Esophagus (tissue), 2 donors: ENCODE data around the gene ADAMTSL2. TPM values are rescaled to one million over a fixed set of nuclear protein-coding genes. Genes with fewer than 3 reads are reported as not detected.

Experiments used
- H3K27ac ChIP-seq, 2 donors: one replicate each; pipeline ENCODE4 v1.5.1; 2013; ENCODE audit warnings: low read depth in 2 of 2, mild to moderate bottlenecking in 2 of 2, inconsistent platforms in 1 of 2, low read length in 1 of 2, moderate library complexity in 1 of 2
- H3K27me3 ChIP-seq, 2 donors: one replicate each; pipeline ENCODE4 v1.6.1; 2013; ENCODE audit warnings: low read length in 2 of 2, control low read depth in 1 of 2, mild to moderate bottlenecking in 1 of 2; ENCODE audit not compliant: insufficient read depth in 2 of 2, control insufficient read depth in 1 of 2
- H3K36me3 ChIP-seq, 2 donors: one replicate each; pipeline ENCODE4 v1.6.1; 2013; ENCODE audit warnings: low read length in 1 of 2; ENCODE audit not compliant: control insufficient read depth in 2 of 2, insufficient read depth in 2 of 2
- H3K4me1 ChIP-seq, 2 donors: one replicate each; pipeline ENCODE4 v1.6.1; 2013; ENCODE audit warnings: low read length in 1 of 2; ENCODE audit not compliant: control insufficient read depth in 2 of 2, insufficient read depth in 2 of 2
- H3K4me3 ChIP-seq, 2 donors: one replicate each; pipeline ENCODE4 v1.5.1; 2013; ENCODE audit warnings: low read length in 2 of 2, mild to moderate bottlenecking in 2 of 2, low read depth in 1 of 2, moderate library complexity in 1 of 2
- H3K9me3 ChIP-seq, 2 donors: one replicate each; pipeline ENCODE4 v1.6.1; 2013; ENCODE audit warnings: mild to moderate bottlenecking in 2 of 2, low read depth in 1 of 2, low read length in 1 of 2, moderate library complexity in 1 of 2; ENCODE audit not compliant: control insufficient read depth in 2 of 2, insufficient read depth in 1 of 2
- WGBS, 2 donors: extraction: QIAGEN DNeasy Blood & Tissue Kit; methylation state at CpG; one replicate each; pipeline ENCODE4 v1.1.7; 2013; 5-methylcytosine and 5-hydroxymethylcytosine counted together
- polyA plus RNA-seq, 2 donors: library from polyadenylated mRNA; stranded (reverse); fragments of 200-250 nt; gene quantifications; one replicate each; pipeline ENCODE4 v1.2.3, GENCODE V29; 2013
- donor health status: healthy with polysubstance abuse.
- donor health status: Bipolar disorder and iron deficiency.

Gene ADAMTSL2
- polyA plus RNA-seq, 2 donors = 0.60 to 1.0 TPM

- WGBS, 2 donors = 76 to 83% methylated on average over 12 of the region's 12 CpGs
- no peaks in the 10 kb centered on the region for H3K9me3 ChIP-seq
- H3K27ac ChIP-seq = no peak overlapping the region
- H3K27me3 ChIP-seq = no peaks in the 10 kb centered on the region
- H3K4me1 ChIP-seq = peaks cover 0 to 12% of the 10 kb centered on the region in 2 donors
- no peak overlapping the region for H3K4me3 ChIP-seq
- H3K36me3 ChIP-seq = no peaks in the 10 kb centered on the region
Measured at GRCh38 chr9:133499892-133500270, 34.6 kb upstream of the ADAMTSL2 start.

- Histone ChIP-seq H3K4me3 (no peak overlapping the region), H3K36me3 (no peaks in the 10 kb centered on the region), H3K27me3 (no peaks in the 10 kb centered on the region), H3K27ac (no peak overlapping the region), H3K4me1 (peaks cover 0 to 13% of the 10 kb centered on the region in 2 donors), H3K9me3 (no peaks in the 10 kb centered on the region)
- 97 to 100% methylated on average over 1 of the region's 1 CpG for WGBS, 2 donors
Measured at GRCh38 chr9:133502112-133502511, 32.4 kb upstream of the ADAMTSL2 start.

- no peak overlapping the region for H3K27ac ChIP-seq
- 86 to 87% methylated on average over 13 of the region's 13 CpGs for WGBS, 2 donors
- H3K36me3 ChIP-seq = no peaks in the 10 kb centered on the region
- H3K9me3 ChIP-seq = no peaks in the 10 kb centered on the region
- no peak overlapping the region for H3K4me3 ChIP-seq
- H3K27me3 ChIP-seq = no peaks in the 10 kb centered on the region
- peaks cover 0 to 12% of the 10 kb centered on the region in 2 donors for H3K4me1 ChIP-seq
Measured at GRCh38 chr9:133505186-133505830, 29.2 kb upstream of the ADAMTSL2 start.

- Histone ChIP-seq H3K36me3 (no peaks in the 10 kb centered on the region), H3K9me3 (no peaks in the 10 kb centered on the region), H3K4me3 (no peak overlapping the region), H3K27me3 (no peaks in the 10 kb centered on the region), H3K27ac (peak overlapping the region in 1 of 2 donors; percentile 8), H3K4me1 (peaks cover 0 to 12% of the 10 kb centered on the region in 2 donors)
- WGBS, 2 donors = 62 to 73% methylated on average over 22 to 23 of the region's 23 CpGs
Measured at GRCh38 chr9:133505901-133506652, 28.4 kb upstream of the ADAMTSL2 start.

GRCh38 chr9:133506653-133507038, 27.9 kb upstream of the ADAMTSL2 start:
- H3K4me3 ChIP-seq = no peak overlapping the region
- no peak overlapping the region for H3K27ac ChIP-seq
- H3K36me3 ChIP-seq = no peaks in the 10 kb centered on the region
- H3K27me3 ChIP-seq = no peaks in the 10 kb centered on the region
- 37 to 50% methylated on average over 18 of the region's 18 CpGs for WGBS, 2 donors
- H3K4me1 ChIP-seq = peaks cover 0 to 12% of the 10 kb centered on the region in 2 donors
- H3K9me3 ChIP-seq = no peaks in the 10 kb centered on the region

DNA sequence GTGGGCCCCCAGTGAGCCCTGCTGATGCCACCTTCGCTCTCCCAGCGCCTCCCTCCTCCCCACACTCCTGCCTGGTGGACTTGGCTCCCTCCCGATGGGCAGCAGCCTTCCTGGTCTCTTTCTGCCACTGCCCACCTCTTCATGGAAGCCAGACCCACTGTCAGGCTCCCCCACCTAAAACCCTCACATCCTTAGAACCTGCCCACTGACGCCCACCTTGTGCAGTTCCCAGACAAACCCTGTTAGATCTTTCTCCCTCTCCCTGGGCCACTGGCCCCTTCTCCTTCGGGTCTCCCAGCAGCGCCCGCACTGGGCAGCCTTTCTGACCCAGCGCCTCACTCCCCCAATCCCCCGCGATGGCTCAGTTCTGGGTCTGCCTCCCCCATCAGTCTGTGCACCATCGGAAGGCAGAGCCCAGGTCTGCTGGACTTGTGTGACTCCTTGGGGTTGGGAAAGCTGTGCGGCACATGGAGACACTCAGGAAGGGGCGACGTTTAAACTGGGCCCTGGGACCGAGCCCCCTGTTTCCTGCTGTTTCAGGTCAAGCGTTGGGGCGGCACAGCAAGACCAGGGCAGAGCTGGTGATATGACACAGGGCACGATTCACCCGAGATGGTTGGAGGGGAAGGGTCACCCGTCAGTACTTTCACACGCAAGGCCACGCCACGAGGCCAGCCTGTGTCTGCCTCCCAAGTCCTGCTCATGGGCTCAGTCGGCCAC, 27.1 kb upstream of the ADAMTSL2 start:
- H3K36me3 ChIP-seq = no peaks in the 10 kb centered on the region
- WGBS, 2 donors = 88 to 92% methylated on average over 24 of the region's 24 CpGs
- no peaks in the 10 kb centered on the region for H3K9me3 ChIP-seq
- no peak overlapping the region for H3K27ac ChIP-seq
- peaks cover 0 to 14% of the 10 kb centered on the region in 2 donors for H3K4me1 ChIP-seq
- no peak overlapping the region for H3K4me3 ChIP-seq
- no peaks in the 10 kb centered on the region for H3K27me3 ChIP-seq

GRCh38 chr9:133508046-133508445, 26.5 kb upstream of the ADAMTSL2 start:
- peaks cover 0 to 14% of the 10 kb centered on the region in 2 donors for H3K4me1 ChIP-seq
- H3K27me3 ChIP-seq = no peaks in the 10 kb centered on the region
- H3K4me3 ChIP-seq = no peak overlapping the region
- H3K36me3 ChIP-seq = no peaks in the 10 kb centered on the region
- no peaks in the 10 kb centered on the region for H3K9me3 ChIP-seq
- WGBS, 2 donors = 88 to 89% methylated on average over 8 of the region's 8 CpGs
- H3K27ac ChIP-seq = no peak overlapping the region

DNA sequence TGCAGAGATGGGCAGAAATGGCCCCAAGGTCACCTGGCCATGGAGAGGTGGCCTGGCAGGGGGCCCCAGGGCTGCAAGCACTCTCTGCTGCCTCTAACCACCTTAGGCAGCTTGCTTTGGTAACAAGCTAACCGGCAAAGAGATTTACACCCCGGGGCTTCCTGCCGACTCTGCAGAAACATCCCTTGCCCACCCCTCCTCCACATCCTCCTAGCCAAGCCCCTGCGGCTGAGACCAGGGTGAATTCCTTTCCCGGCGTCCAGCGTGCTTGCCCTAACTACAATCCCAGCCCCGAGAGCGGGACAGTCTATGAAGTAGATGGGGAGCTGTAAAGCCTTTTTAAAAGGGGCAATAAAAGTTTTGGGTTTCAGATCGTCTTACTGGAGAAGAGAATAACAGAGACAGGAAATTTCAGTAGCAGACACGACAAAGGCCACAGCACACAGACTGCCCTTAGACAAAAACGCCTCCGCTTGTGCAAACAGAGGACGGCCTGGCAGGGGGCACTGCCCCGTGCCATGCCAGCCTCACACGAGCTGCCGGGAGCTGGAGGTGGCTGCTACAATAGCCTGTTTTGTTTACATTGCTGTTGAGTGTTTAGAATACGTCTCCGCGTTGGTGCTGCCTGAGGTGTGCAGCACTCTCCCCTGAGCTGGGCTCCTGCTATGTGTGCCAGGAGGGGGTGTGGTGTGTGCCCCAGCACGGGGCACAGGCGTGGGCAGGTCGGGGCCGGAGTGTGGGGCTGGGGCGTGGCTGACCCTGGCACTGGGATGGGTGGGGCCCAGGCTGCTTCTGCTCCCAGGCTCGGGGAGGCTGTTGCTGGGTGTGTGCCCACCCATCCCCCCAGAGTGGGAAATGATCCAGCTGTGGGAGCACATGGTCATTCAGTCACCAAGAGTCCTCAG, 25.1 kb upstream of the ADAMTSL2 start:
- Histone ChIP-seq H3K4me1 (peaks cover 0 to 15% of the 10 kb centered on the region in 2 donors), H3K4me3 (no peak overlapping the region), H3K9me3 (no peaks in the 10 kb centered on the region), H3K27me3 (no peaks in the 10 kb centered on the region), H3K27ac (no peak overlapping the region), H3K36me3 (no peaks in the 10 kb centered on the region)
- WGBS, 2 donors = 5 to 9% methylated on average over 26 of the region's 26 CpGs

- H3K4me3 ChIP-seq = no peak overlapping the region
- H3K4me1 ChIP-seq = peaks cover 0 to 14% of the 10 kb centered on the region in 2 donors
- WGBS, 2 donors = 91 to 93% methylated on average over 27 of the region's 27 CpGs
- H3K9me3 ChIP-seq = no peaks in the 10 kb centered on the region
- no peaks in the 10 kb centered on the region for H3K27me3 ChIP-seq
- no peak overlapping the region for H3K27ac ChIP-seq
- H3K36me3 ChIP-seq = no peaks in the 10 kb centered on the region
Measured at GRCh38 chr9:133510926-133511505, 23.5 kb upstream of the ADAMTSL2 start.
